NCI-H345 treated with DMSO at 0.1 percent for 48 hours (cell line): Measurements from ENCODE around the gene PRSS57.
"Not testable (repeated sequence)": the region's sequence is repeated elsewhere in the genome, so short reads cannot be mapped to it uniquely, and the experiment has no call there.

ENCODE experiments used
- DNase-seq: peaks from one replicate; lab custom pipeline; 2025; ENCODE audit not compliant: unreplicated experiment; lab: John Stamatoyannopoulos, UW

Gene PRSS57

GRCh38 chr19:723714-724113 is 28.5 kb upstream of the PRSS57 start:
- no peak for DNase-seq

DNA sequence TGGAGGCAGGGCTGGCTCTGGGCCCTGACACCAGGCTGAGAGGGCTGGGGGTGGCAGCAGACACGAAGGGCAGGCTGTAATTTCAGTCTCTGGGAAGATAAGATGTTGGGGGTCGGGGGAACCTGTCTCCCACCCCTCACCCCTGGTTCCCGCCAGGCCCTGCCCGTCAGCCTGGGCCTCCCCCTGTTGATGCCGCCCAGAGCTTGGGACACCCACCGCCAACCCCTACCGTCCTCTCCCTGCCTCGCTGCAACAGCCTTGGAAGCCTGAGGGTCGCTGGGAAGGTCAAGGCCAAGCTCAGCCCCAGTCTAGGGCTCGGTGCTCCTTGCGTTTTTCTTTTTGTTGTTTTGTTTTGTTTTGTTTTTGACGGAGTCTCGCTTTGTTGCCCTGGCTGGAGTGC is 28.0 kb upstream of the PRSS57 start:
- DNase-seq = no peak

GRCh38 chr19:722553-723101 is 27.4 kb upstream of the PRSS57 start:
- no peak for DNase-seq

DNA sequence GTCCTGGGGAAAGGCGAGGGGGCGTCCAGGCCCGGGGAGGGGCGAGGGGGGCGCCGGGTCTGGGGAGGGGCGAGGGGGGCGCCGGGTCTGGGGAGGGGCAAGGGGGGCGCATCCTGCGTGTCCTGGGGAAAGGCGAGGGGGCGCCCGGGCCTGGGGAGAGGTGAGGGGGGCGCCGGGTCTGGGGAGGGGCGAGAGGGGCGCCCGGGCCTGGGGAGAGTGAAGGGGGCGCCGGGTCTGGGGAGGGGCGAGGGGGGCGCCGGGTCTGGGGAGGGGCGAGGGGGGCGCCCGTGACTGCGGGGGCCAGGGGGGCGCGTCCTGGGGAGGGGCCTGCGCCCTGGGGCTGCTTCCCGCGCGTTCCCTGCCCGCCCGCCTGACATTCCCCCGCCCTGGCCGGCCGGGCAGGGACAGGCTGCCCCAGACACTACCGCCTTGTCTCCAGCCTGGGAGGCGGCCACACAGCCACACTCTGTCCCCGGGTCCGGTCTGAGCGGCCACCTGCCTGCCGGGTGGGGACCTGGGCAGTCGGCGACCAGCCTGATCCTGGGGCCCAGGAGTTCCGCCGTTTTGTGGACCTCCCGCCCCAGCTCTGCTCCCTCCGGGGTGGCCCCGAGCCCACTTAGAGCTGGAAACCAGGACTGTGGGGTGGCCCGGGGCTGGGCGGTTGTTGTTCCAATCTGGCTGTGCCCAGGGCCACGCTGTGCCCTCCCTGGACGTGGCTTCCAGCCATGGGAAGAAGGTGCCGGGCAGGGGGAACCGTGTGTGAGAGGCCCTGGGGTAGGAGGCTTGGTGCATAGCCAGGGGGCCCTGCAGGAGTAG is 25.3 kb upstream of the PRSS57 start:
- DNase-seq = no peak

DNA sequence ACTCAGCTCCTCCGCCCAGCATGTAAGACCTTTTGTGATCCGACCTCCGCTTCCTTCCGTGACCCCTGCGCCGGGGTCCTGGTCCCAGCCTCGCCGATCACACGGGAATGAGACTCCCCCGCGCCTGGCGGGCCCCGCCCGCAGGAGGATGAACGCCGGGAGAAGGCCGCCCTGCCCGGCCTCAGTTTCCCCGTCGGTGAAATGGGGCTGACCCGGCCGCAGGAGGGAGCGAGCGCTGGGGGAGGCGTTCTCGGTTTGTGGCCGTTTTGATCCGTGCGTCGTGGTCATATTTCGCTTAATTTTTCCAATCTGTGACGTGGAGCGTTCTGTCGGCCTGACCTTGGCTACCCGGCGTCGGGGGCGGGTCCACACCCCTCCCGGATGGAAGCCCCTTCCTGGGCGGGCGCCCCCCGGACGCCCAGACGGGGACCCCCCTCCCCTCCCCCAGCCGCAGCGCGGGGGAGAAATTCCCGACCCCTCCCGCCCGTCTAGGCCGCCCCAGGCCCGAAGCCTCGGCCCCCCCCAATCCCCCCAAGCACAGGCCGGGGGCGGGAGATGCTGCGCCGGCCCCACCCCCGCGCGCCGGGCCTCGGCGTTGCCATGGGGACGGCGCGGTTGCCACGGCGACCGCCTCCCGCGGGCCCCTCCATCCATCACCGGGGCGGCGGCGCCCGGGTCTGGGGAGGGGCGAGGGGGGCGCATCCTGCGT is 24.5 kb upstream of the PRSS57 start:
- DNase-seq = no peak

- DNase-seq = no peak
Observed at GRCh38 chr19:718991-719512, 23.8 kb upstream of the PRSS57 start.

DNA sequence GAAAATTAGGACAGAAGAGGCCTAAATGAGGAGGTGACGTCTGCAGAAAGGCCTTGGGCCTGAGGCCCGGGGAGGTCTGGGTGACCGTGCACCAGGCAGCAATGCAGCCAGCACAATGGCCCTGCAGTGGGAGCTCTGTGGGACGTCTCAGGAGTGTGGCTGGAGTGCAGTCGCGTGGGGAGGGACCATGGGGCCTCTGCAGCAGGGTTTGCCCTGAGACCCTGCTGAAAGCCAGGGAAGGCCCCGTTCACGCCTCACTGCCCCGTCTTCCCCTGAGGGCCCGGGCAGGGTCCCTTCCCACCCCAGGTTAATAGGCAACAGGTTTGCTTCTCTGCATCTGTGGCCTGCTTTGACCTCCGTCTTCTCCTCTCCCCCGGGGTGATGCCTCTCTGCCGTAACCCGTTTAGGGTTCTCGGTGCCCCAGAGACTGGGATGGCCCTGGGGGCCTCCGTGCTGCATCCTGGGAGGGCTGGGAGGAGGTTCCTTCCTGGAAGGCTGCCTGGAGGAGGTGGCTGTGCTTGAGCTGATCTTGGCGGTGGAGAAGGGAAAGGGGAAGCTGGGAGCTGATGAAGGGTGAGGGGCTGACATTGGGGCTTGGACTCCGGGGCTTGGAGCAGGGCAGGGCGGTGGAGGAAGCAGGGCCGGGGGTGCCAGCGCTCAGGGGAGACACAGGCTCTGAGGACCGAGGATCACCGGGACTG is 23.1 kb upstream of the PRSS57 start:
- DNase-seq = no peak

DNA sequence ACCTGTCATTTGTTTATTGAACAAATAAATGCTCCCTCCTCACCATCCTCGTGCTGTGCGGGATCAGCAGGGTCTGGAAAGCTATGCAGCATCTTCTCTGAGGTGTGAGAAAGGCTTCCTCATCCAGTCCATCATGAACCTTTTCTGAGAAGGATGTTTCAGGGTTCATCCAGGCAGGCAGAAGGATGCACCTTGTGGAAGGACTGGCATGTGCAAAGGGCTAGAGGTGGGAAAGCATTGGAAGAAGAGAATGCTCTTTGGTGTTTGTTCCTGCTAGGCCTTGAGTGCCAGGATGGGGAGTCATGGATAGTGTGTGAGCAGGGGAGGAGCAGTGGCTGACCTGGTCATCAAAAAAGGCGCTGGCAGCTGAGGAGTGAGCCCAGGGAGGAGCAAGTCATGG is 20.1 kb upstream of the PRSS57 start:
- no peak for DNase-seq

- DNase-seq = no peak
Observed at GRCh38 chr19:711254-711653, 16.0 kb upstream of the PRSS57 start.

DNA sequence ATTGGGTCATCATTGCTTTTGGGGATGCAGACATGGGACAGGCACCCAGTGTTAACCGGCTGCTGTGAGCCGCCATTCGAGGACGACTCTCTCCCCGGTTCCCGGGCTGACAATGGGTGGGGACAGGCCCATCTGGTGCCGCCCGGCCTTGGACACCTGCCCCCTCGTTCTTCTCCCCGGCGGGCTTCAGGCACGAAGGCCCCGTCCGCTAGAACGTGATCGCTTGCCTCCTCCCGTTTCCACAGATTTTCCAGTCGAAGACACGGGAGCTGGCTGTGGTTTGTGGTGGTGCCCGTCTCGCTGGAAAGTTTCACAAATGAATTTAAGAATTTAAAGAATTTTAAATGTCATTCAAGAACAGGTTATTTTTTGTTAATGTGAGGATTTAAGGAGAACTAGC is 15.5 kb upstream of the PRSS57 start:
- no peak for DNase-seq

DNA sequence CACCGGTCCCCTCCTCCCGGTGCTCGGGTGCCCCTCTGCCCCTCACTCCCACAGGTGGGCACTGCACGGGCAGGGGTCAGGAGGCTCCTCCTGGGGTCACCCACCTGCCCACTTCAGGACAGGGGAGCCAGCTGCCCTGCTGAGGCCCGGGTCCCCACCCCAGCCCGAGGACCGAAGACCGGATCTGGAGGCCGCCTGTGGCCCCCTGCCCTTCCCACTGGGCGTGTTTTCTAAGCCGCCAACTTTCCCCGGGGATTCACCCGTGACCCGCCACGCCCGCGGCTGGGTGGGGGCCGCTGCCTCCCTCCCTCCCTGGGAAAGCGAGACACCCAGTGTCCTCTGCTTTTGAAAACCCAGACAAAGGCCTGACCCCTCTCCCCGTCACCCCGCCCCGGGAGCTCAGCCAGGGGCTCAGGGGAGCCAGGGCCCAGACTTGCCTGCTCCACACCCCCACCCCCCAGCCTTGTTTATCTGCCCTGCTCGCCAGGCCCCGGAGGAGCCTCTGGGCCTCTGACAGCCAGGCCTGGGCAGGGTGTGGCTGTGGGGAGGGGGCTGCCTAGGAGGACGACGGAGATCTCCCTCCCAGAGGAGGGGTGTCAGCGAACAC is 14.8 kb upstream of the PRSS57 start:
- DNase-seq = no peak

DNA sequence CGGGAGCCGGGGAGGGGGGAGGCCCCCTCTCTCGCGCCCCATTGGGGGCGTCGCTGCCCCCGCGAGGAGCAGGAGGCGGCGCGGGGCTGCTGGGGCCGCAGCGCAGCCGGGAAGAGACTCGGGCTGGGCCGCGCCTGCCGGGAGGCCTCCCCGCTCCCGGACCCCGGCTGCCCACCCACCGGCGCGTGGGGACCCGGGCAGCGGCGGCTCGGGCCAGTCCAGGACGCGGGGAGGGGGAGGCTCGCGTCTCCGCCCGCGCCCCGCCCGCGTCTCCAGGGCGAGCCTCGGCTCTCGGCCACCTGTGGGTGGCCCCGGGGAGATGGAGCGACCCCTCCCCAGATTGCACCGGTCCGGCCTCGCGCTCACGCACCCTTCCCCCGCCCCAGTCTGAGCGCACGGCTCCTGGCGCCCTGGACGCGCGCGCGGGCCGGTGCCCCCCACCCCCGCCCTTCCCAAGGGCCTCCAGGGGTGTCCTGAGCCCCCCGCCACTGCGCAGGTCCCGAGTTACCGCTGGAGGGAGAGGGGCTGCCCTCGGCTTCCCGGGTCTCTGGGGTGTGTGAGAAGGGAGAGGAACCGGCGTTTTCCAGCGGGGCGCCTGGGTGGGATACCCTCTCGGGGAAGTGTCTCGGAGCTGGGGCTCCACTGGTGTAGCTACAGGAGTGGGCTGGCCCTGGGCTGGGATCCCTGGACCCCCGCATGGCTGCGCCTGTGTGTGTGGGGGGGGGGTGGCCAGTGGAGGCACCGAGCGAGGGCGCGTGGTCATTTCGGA is 14.1 kb upstream of the PRSS57 start:
- DNase-seq = no peak

- DNase-seq = no peak
Observed at GRCh38 chr19:708154-709143, 13.2 kb upstream of the PRSS57 start, which contains the start of gene PALM. Gene PALM (plus strand): TSS chr19:708935. CDS start chr19:709147, 212 bp downstream.

GRCh38 chr19:704447-704741 is 9.1 kb upstream of the PRSS57 start:
- DNase-seq = no peak

DNA sequence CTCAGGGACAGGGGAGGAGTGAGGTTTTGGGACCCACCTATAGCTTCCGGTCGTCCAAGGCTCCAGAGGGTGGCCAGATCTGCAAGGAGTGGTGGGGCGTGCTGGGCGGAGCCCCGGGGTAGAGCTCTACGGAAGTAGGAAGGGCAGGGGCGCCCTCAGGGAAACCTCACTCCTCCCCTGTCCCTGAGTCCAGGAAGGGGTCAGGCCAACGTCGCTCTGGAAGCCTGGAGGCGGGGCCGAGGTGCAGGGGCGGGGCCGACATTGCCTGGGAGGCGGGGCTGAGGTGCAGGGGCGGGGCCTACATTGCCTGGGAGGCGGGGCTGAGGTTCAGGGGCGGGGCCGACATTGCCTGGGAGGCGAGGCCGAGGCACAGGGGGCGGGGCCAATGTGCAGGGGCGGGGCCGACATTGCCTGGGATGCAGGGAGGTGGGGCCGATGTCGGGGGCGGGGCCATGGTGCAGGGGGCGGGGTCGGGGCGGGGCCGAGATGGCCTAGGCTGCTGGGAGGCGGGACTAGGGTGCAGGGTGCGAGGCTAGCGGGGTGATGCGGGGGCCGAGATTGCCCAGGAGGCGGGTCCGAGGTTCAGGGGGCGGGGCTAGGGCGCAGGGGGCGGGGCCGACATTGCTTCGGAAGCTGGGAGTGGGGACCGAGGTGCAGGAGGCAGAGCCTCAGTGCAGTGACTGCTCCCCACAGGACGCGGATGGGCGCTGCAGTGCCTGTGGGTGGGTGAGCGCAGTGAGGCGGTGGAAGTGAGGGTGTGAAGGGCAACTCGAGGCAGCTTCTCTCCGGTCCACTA is 8.6 kb upstream of the PRSS57 start:
- DNase-seq = no peak

DNA sequence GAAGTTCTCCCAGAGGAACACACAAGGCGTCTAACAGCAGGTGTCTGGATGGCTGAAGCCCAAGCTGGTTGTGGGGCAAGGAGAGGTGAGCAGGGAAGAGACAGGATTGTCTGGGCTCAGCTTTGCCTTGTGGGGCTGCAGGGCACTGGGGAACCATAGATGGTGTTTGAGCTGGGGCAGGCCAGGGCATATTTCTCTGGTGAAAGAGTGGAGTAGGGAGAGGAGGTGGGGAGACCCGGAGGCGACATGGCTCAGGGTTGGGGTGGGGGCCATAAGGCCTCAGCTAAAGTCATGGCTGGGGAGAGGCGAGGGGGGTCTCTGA is 8.0 kb upstream of the PRSS57 start:
- no peak for DNase-seq

GRCh38 chr19:702847-703246 is 7.6 kb upstream of the PRSS57 start:
- DNase-seq = not testable (repeated sequence)

GRCh38 chr19:699885-700284 is 4.6 kb upstream of the PRSS57 start:
- DNase-seq = not testable (repeated sequence)
